T-helper 9 cell (primary cell): Measurements from ENCODE around the gene LMOD3.
A peak's percentile ranks its signal among the peaks of the same experiment; 100 is the strongest.

Experiments
- DNase-seq: peaks from one replicate; pipeline ENCODE4 v3.0.0-alpha.2; 2020

LMOD3 gene

DNA sequence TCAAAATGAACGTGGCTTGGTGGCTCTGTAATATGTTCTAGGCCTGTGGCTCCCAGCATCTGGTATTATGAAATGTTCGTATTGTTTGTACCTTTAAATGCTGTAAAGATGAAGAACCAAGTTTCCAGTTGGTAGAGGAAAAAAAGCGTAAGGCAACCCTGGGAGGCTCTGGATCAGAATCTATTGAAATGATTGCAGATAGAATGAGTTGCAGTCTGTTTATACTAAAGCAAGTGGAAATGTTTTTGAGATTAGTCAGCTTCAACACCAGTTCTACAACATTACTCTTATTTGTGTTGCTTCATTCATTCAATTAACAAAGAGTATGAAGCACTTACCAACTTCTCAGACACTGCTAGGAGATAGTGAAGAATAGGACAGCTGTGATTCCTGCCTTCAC, 32.4 kb downstream of the LMOD3 start:
- no peak for DNase-seq

DNA sequence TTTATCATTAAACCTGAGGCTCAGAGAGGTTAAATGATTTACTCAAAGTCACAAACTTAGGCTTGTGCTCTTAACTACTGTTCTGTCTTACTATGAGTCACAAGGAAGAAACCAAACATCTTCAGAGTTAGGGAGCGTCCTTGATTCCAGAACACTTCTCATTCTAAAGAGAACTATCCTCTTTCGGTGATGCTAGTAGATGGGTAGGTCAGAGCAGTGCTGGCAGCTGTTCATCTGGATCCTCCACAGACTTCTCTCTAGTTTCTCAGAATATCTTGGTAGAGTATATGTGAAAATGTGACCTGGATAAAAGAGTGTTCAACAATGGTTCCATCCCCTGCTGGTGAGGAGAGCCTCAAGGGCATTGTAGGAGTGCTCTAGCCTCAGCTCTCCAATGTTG, 34.3 kb downstream of the LMOD3 start:
- DNase-seq: no peak

DNA sequence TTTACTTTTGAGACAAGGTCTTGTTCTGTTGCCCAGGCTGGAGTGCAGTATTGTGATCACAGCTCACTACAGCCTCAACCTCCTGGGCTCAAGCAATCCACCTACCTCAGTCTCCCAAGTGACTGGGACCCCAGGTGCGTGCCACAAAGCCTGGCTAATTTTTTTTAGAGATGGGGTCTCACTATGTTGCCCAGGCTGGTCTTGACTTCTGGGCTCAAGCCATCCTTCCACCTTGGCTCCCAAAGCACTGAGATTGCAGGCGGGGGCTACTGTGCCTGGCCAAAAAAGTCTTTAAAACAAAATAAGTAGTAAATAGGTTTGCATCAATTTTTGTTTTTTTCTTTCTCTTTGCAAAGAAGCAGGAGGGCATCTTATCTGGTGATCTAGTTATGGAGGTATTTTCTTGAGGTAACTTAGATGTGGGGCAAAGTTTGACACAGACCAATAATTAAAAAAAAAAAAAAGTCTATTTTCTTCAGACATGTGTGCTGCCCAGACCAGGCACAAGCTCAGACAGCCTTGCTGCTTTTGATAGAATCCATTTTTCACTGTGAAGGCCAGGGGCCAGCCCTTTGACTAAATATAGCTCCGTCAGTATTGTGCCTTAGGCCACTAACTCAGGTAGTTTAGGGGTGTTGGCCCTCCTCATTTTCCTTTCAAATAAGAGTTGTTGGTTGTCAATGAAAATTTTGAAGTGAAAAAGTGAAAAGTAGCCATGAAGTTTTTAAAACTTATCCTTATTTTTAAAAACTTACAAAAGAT, 35.2 kb downstream of the LMOD3 start:
- DNase-seq: no peak

DNA sequence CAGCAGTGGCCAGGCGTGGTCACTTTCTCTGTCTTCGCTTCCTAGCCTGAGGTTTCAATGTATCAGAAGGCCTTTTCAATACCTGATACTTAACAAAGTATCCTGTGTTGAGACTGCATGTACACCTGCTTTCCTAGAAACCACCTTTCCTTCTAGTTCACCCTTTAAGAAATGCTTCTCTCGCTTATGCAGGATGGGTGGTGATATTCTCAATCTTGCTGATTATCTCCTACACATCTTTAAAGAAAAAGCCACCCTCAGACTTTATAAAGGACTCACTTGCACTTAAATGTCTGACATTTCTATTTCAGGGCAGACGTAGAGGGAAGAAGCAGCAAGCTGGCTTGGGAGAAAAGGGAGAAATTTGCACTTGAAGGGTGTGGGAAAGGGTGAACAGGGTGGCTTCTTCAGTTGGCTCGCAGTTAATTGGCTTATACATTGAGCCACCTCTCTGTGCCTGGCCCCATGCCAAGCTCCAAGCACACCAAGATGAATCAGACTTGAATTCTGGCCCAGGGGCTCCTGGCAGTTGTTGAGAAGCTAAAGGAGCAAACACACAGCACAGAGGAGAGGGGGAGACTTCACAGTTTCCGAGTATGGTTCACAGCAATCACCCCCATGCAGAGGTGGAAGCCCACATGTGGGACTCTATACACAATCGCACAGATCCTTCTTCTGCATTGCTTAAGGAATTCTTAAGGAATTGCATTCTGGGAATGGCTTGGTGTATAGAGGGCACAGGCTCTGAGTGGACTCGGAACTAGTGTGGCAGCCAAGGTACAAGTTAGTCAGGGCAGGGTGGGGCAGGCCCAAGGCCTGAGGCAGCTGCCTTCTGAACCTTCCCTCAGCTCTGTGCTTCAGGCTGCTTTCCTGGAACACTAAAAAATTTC, 36.3 kb downstream of the LMOD3 start:
- DNase-seq: peak; percentile 57

DNA sequence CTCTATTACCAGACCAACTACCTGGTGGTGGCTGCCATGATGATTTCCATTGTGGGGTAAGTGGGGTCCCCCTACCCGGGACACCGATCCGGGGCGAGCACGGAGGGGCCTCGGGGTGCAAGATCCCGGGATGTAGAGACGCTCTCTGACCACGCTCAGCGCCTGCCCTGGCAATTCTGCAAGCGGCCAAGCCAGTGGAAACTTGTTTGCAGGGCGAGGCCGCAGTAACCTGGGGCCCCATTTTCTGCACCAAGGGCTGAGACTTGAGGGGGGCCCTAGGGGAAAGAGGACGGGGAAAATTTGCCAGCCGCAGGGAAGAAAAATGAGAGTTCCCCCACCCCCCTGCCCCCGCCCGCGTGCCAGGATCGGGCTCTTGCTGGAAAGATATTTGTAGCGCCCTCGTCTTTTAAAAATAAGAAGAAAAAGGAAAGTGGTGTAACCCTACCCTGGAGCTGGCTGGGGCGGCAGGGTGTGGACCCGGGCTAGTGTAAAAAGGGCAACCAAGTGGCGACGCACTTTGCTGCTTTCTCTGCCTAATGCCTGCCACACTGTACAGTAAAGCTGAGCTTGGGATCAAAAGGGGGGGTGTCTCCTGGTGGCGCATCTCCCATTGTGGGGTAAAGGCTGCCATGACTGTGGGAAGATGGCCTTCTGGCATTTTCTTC, 37.1 kb downstream of the LMOD3 start:
- DNase-seq: no peak

DNA sequence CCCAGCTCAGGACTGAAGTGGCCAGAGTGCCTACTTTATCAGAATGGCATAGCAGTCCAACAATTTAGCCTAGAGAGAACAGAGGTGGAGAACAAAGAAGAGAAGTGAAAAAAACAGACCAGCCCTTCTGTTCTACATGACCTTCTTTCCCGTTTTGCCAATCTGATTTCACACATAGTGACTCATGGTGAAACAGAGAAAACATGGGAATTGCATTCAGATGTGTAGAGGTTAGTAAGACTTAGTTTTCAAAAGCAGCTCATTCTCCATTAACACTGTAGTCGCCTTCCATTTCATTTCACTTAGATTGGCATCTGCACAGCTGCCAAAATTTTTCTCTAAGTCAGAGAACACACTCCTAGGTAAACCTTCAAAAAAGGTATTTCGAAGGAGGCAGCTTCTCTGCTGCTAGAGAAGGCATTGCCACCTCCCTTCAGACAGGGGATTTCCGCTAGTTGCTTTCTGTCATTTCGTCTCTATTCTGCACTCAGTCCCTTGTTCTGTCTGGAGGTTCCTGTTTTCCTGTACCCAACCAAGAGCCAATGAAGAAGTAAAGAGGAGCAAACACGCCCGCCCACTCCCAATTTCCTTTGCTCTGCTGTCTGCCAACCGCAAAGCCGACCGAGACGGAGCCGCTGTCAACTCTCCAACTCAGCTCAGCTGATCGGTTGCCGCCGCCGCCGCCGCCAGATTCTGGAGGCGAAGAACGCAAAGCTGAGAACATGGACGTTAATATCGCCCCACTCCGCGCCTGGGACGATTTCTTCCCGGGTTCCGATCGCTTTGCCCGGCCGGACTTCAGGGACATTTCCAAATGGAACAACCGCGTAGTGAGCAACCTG, 37.8 kb downstream of the LMOD3 start, which contains the start of gene ARL6IP5:
Gene ARL6IP5, plus strand, starts transcription at position 612 of the 842 bp plus-strand sequence. Its CDS starts 111 bp downstream, at position 723.
- peak; percentile 88 for DNase-seq

DNA sequence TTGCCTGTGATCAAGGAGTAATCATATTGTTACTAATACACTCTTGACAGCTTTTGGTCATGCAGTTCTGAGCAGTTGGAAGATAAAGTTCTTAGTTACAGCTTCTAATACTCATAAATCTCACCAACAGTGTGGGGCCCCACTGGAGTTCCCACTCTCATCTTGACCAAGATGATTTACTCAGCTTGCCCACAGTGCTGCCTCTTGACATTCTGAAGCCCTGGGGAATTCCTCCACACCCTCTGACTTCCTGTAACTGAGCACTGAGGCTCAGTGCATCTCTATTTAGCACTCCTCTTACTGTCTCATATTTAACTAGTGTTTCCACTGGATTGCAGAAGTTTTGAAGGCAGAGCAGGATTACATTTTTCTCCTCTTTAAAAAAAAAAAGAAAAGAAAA, 39.6 kb downstream of the LMOD3 start:
- DNase-seq: peak; percentile 42

DNA sequence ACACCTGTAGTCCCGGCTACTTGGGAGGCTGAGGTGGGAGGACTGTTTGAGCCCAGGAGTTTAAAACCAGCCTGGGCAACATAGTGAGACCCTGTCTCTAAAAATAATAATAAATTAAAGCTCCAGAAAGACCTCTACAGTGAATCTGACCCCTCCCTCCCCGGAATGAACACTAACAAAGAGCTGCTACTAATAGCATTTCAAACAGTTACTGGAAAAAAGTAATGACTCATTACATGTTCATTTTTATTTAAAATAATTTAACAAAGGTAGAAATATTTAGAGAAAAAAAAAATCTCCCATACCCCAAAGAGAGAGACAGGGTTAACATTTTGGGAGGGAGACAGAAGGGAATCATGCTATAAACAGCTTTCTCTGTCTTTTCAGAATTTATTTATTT, 40.0 kb downstream of the LMOD3 start:
- no peak for DNase-seq

DNA sequence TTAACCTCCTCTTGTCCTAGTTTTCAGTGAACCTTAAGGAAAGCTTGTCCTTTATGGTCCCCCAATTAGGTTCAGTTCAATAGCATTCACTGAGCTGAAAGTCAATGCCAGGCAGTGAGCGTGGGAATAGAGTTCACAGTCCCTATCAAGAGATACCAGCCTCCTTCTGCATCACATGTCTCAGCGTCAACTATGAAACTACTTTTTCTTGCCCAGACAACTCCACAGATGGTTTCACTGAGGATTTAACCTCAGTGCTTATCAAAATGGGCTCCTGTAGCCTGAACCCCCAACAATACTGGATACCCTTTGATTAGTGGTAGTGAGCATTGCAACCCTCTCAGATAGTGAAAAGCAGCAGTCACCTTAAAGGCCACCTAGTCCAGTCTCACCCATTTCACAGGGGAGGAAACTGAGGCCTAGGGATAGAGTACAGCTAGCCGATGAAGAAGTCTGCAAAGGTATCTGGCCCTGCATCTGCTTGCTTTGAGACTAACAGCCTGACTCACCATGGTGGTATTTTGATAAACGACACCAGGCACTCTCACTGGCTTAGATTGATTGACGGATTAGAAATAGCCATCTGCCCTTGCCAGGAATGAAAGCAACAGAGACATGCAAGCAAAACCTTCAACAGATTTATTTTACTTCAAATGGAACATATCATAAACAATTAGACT, 40.7 kb downstream of the LMOD3 start:
- no peak for DNase-seq

DNA sequence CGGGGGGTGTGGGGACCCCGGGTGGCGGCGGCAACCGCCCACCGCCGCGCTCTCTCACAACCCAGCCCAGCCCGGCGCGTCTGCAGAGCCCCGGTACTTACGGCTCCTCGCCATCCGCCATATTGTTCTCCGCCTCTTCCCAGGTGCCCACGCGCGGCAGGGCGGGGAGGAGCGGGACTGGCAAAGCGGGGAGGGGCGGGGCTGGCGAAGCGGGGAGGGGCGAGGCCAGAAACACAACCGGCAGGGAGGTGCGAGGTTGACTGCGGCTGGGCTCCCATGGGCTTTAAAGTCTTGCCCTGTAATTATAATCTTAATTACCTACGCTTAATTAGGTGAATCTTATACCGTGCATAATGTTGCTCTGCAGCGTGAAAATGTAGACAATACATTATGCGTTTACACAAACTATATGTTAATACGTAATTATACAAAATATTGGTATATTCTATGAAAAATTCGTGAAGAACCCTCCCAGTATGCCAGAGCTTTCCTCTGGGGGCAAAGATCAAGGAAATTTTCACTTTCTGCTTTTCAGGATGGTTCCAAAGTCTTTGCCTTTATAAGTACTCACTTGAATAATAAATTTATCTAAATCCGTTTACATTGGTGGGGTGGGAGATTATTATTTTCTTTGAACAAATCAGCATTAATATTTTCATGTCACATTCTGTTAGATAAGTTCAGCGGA, 42.0 kb downstream of the LMOD3 start, which contains the start of gene UBA3:
Gene UBA3, minus strand, starts transcription at position 133 of the 688 bp plus-strand sequence. Its CDS starts 12 bp downstream, at position 121.
- DNase-seq: peak; percentile 92

DNA sequence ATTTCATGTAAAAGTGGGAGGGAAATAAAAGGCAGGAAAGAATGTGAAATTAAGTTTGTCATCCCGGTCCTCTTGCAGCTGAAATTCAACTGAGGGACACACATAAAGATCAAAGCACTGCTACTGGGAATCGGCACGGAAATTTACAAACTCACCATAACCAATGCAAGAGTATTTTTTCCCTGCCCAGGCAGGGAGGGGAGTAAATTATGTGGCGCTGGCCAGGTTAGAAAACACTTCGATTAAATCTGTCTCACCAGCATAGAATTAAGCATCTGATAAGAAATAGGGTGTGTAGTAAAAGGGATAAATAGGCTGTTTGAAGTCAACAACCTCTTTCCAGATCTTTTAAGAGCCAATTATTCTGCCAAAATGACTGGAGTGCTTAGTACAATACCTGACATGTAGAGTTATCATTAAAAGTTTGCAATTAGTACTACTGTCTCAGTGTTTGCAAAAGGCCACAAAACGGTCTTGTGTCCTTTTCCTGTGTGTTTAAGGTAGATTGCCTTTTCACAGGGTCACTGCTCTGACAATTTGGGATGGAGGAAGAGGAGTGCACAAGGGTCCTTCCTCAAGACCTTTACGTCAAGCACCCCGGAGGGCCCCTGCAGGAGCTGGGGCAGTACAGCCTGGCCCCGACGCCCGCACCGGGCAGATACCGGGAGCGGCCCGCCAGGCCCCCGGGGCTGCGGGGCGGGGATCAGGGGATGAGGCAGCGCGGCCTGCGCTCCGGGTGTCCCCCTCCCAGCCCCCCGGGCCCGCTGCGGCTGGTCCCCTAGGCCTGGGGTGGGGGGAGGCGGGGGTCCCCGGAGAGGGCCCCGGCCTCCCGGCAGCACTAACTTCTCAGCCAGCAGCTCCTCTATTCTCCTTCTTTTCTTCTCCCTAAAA, 42.9 kb downstream of the LMOD3 start:
- DNase-seq: no peak

DNA sequence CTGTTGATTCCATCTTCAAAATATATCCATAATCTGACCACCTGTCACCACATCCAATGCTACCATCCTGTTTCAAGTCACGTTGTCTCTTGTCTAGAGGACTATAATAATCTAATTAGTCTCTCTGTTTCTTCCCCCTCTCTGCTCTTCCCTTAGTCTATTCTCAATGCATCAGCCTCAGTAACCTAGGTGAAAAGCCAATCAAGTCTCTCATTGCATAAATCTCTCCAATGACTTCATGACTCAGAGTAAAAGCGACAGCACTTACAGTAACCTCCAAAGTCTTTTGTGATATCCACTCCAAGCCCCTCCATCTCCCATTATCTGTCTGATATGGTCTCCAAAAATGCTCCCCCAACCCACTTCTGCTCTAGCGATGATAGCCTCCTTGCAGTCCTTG, 49.5 kb downstream of the LMOD3 start:
- DNase-seq: no peak

DNA sequence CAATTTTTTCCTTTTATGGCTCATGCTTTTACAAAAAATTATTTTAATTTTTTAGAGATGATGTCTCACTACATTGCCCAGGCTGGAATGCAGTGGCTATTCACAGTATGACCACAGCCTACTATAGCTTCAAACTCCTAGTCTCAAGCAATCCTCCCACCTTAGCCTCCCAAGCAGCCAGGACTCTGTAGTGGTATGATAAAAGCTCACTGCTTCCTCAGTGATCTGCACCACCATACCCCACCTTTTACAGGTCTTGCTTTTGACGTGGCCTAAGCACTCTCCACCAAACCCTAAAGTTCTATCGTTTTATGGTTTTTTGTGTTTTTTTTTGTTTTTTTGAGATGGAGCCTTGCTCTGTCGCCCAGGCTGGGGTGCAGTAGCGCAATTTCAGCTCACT, 56.3 kb downstream of the LMOD3 start:
- no peak for DNase-seq

DNA sequence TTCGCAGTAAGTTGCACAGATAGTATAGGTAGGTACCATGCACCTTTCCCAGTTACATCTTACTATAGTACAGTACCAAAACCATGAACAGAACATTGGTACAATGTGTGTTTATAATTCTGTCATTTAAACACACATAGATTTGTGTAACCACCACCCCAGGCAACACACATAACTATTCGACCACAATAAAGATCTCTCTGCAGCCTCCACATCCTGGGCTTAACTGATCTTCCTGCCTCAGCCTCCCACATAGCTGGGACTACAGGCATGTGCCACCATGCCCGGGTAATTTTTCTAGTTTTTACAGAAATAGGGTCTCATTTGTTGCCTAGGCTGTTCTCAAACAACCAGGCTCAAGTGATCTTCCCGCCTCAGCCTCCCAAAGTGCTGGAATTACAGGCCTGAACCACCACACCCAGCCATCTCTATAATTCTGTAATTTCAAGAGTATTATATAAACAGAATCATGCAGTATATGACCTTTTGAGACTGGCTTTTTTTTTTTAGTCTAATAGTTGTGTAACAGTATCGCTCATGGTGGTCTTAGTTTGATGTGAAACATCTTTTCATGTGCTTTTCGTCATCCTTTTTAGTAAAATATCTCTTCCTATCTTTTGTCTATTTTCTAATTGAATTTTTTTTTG, 57.0 kb downstream of the LMOD3 start:
- no peak for DNase-seq

DNA sequence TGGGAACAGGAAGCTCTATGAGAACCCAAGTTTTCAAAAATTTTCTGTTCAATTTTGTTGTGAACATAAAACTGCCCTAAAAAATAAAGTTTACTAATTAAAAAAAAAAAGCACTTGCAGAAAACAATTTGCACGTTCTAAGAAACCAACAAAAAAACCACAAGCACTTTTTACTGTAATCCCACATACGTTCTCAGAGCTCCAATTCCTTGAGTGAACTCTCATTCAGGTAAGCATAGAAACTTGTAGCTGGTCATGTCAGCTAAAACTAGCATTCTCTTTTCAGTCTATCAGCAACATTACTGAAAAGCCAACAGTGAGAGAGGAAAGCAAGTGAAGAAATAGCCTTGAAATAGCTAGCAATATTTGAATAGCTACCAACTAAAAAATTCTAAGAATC, 58.8 kb downstream of the LMOD3 start:
- no peak for DNase-seq

DNA sequence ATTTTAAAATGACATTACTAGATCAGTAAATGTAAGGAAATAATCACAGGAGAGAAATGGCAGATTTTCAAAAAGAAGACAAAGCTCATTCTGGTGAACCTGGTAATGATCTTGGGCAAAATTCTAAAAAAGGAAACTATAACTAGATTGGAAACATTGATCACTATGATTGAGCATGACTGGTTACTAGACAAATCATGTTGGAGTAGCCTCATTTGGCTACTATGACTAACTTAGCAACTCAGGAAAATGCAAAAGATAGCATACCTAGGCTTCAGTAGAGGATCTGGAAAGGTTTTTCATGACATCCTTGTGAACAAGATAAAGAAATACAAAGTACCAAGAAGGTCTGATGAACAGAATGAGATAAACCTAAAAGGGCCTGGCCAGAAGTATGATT, 62.7 kb downstream of the LMOD3 start:
- no peak for DNase-seq

DNA sequence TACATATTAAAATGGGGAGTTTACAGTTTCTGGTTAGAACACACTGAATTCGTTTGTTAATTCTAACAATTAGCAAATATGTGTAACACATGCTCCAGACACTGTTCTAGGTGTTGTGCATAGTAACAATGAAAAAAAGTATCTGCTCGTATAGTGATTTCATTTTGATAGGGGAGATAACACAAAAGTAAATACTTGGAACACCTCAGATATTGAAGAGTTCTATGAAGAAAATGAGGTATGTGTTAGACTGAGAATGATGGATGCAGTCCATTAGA, 63.5 kb downstream of the LMOD3 start:
- DNase-seq: no peak

DNA sequence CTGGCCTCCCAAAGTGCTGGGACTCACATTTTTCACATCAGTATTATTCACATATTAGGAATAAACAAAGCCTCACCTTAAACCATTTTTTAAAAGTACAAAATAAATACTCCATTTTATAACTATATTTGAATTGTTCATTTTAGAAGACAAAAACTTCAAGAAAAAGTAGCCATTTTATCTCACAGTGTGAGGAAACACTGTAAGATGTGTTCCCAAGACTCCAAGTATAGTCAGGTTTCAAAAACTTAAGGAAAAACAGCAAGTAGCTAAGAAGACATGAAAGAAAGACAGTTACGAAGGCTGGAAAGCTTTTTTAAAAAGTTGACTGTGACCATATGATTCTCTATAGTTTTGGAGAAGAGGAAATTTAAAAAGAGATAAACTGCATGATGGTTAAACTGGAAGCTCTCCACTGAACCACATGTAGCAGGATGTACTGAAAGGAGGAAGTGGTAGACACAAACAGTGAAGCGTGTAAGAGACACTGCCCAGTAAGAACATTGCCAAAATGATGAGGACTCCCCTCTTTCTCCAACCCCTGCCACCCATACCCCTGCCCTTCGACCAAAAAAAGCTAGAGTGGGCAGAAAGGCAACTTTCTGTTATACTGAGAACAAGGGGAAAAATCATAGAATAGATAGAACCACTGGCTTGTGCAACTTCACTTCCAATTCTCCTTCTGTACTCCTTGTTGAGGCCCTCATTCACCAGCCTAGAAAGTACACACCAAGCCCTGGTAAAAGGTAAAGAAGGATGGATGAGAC, 64.0 kb downstream of the LMOD3 start:
- DNase-seq: no peak
